NCI-H774 (cell line): Measurements from ENCODE around the gene IGSF9.
A peak's percentile ranks its signal among the peaks of the same experiment; 100 is the strongest.

Experiments
- DNase-seq: peaks from one replicate; lab custom pipeline; 2025; lab: John Stamatoyannopoulos, UW

Gene IGSF9

GRCh38 chr1:159897962-159898361, 47.5 kb downstream of the IGSF9 start:
- no peak for DNase-seq

GRCh38 chr1:159896546-159896930, 48.9 kb downstream of the IGSF9 start:
- no peak for DNase-seq

- no peak for DNase-seq
Measured at GRCh38 chr1:159895836-159896545, 49.4 kb downstream of the IGSF9 start.

GRCh38 chr1:159895286-159895685, 50.1 kb downstream of the IGSF9 start:
- DNase-seq, result no peak

GRCh38 chr1:159892944-159893343, 52.5 kb downstream of the IGSF9 start:
- no peak for DNase-seq

- DNase-seq, result peak; percentile 83
Measured at GRCh38 chr1:159891275-159892157, 53.9 kb downstream of the IGSF9 start.

GRCh38 chr1:159890390-159890789, 55.0 kb downstream of the IGSF9 start:
- no peak for DNase-seq

- no peak for DNase-seq
Measured at GRCh38 chr1:159889821-159890252, 55.6 kb downstream of the IGSF9 start.

GRCh38 chr1:159889202-159889601, 56.2 kb downstream of the IGSF9 start:
- DNase-seq, result no peak

GRCh38 chr1:159884296-159884695, 61.1 kb downstream of the IGSF9 start:
- no peak for DNase-seq

- DNase-seq, result no peak
Measured at GRCh38 chr1:159883134-159883533, 62.3 kb downstream of the IGSF9 start.

GRCh38 chr1:159882527-159882862, 62.9 kb downstream of the IGSF9 start:
- DNase-seq, result no peak

GRCh38 chr1:159881622-159882526, 63.5 kb downstream of the IGSF9 start:
- DNase-seq, result peak; percentile 67

- no peak for DNase-seq
Measured at GRCh38 chr1:159880430-159880829, 65.0 kb downstream of the IGSF9 start.

GRCh38 chr1:159879977-159880376, 65.4 kb downstream of the IGSF9 start:
- no peak for DNase-seq

- DNase-seq, result no peak
Measured at GRCh38 chr1:159879136-159879535, 66.3 kb downstream of the IGSF9 start.

- no peak for DNase-seq
Measured at GRCh38 chr1:159877695-159878444, 67.5 kb downstream of the IGSF9 start.
